Heart left ventricle (tissue), 13 donors: ENCODE data around the gene DNAJC5.

Experiments
- CTCF ChIP-seq, 12 donors: fragments of 200-600 bp; sonication (generic) in 4 of 12; IDR thresholded peaks; one replicate each; pipeline versions ENCODE4 v1.5.0 to v1.8.0; 2018 to 2022; ENCODE audit warnings: antibody characterized with exemption in 12 of 12, mild to moderate bottlenecking in 5 of 12
- POLR2A ChIP-seq, 2 donors: fragments of 450-650 bp; IDR thresholded peaks; one replicate each; pipeline ENCODE4 v1.6.1; 2017; ENCODE audit warnings: antibody characterized with exemption in 2 of 2, mild to moderate bottlenecking in 2 of 2, moderate library complexity in 2 of 2
- donor health status: ischemic (EF 13 %, LVEDD 7.1; RV severe dilation, severe dysfunction).
- donor health status: DM: no; HTN: yes; CAD: no.
- donor health status: DM: no; HTN: no; CAD: no.
- donor health status: ischemic (EF 25% LVEDD 6.9; RV normal size, moderate dysfunction).
- donor health status: ischemic (EF 25% LVEDD 5.7; RV mildly dilated, moderate dysfunction).
- donor health status: ischemic (EF 35%, LVEDD 5.7; RV mildly dilated, moderate dysfunction).
- donor health status: nonischemic (EF 11% LVEDD 7.7; RV severe dilation, severe dysfunction).
- donor health status: DM: yes; HTN: yes; CAD: no.
- donor health status: PGD.
- donor health status: ischemic (EF 29% LVEDD 5.4; RV normal size, mild dysfunction).
- donor health status: nonischemic (EF 23%, LVEDD 6.1; RV moderate dilation, normal function).

- no peak for TF ChIP-seq CTCF (IDR thresholded peaks at IDR 0.05)
- TF ChIP-seq POLR2A (IDR thresholded peaks at IDR 0.05): no peak
Measured at GRCh38 chr20:63886921-63887320, 8.0 kb upstream of the DNAJC5 start.
